SK-N-MC (cell line): ENCODE data around the gene MOB3A.

Source experiments
- EZH2 ChIP-seq: fragments of 200-600 bp; sonication (generic); IDR thresholded peaks from one replicate; pipeline ENCODE4 v1.6.1; 2017; ENCODE audit warnings: antibody characterized with exemption
- POLR2AphosphoS5 ChIP-seq: IDR thresholded peaks from 2 replicates; pipeline ENCODE4 v1.6.1; 2012; ENCODE audit warnings: mild to moderate bottlenecking, low read depth, low read length, borderline replicate concordance

- TF ChIP-seq EZH2 (no peak), POLR2AphosphoS5 (no peak)
Measured at GRCh38 chr19:2076526-2076944, 19.6 kb downstream of the MOB3A start.
